Kidney (tissue), 14 donors: ENCODE data around the gene SLC17A9. TPM values are rescaled to one million over a fixed set of nuclear protein-coding genes. Genes with fewer than 3 reads are reported as not detected.

Experiments
- DNase-seq, 5 donors: peaks; one replicate each; pipeline ENCODE4 v3.0.0-alpha.2; 2013 to 2020
- FAIRE-seq: peaks from 2 replicates; lab custom pipeline; 2012; peaks lifted over from hg19 to GRCh38; lab: Jason Lieb, UNC
- H3K27ac ChIP-seq, 2 donors: one replicate each; pipeline ENCODE4 v1.7.0; 2013; ENCODE audit warnings: low read depth in 2 of 2, low read length in 2 of 2, inconsistent platforms in 1 of 2
- H3K27me3 ChIP-seq: one replicate; pipeline ENCODE4 v1.7.1; 2013; ENCODE audit warnings: low read length, inconsistent platforms; ENCODE audit not compliant: control insufficient read depth, insufficient read depth
- H3K36me3 ChIP-seq, 3 donors: one replicate each; pipeline versions ENCODE4 v1.7.0 to v1.7.1; 2013; ENCODE audit warnings: low read length in 3 of 3, control low read depth in 1 of 3, inconsistent platforms in 1 of 3; ENCODE audit not compliant: insufficient read depth in 3 of 3, control insufficient read depth in 2 of 3
- H3K4me1 ChIP-seq, 3 donors: one replicate each; pipeline versions ENCODE4 v1.7.0 to v1.7.1; 2013; ENCODE audit warnings: low read length in 3 of 3, inconsistent platforms in 1 of 3, low read depth in 1 of 3; ENCODE audit not compliant: control insufficient read depth in 2 of 3, insufficient read depth in 2 of 3
- H3K4me3 ChIP-seq, 3 donors: one replicate each; pipeline versions ENCODE4 v1.7.0 to v1.8.1; 2013; ENCODE audit warnings: low read length in 3 of 3, control low read depth in 1 of 3, inconsistent platforms in 1 of 3
- H3K9ac ChIP-seq, 3 donors: one replicate each; pipeline versions ENCODE4 v1.7.0 to v1.7.1; 2013; ENCODE audit warnings: low read length in 3 of 3, control low read depth in 1 of 3, inconsistent platforms in 1 of 3
- H3K9me3 ChIP-seq, 3 donors: one replicate each; pipeline versions ENCODE4 v1.7.0 to v1.7.1; 2013; ENCODE audit warnings: low read length in 3 of 3, control low read depth in 1 of 3, inconsistent platforms in 1 of 3; ENCODE audit not compliant: control insufficient read depth in 2 of 3, insufficient read depth in 1 of 3
- intact Hi-C: fragments of 100-400 bp; cut with DNase I; formaldehyde crosslinking; loops from one replicate; pipeline ENCODE4 v1.11.1; 2022
- polyA plus RNA-seq: library from polyadenylated mRNA; stranded (reverse); fragments of 350-450 nt; fragmentation: Illumina TruSeq; extraction: RNeasy Lipid Tissue Mini Kit (QIAGEN cat#74804); gene quantifications from one replicate; pipeline ENCODE4 v1.2.3, GENCODE V29; 2014; ENCODE audit warnings: low read depth, low replicate concordance; ENCODE audit not compliant: insufficient read depth
- total RNA-seq: library from RNA; stranded (reverse); fragmentation: NEBNext Ultra II Directional; extraction: Animal tissue kit (Norgen Biotek cat#: 25700); gene quantifications from one replicate; pipeline ENCODE4 v1.2.1, GENCODE V29; 2021
- TF ChIP-seq, protein P1 (sequence below): IDR thresholded peaks from 3 replicates; pipeline ENCODE4 v1.5.1; 2012; ENCODE audit warnings: mild to moderate bottlenecking, moderate library complexity, borderline replicate concordance; ENCODE audit not compliant: insufficient read depth; ENCODE audit errors: extremely low read depth
- donor health status: control.
- donor health status: control.
- donor health status: control.
- donor health status: control.
- donor health status: control.
- donor health status: DM: yes; HTN: yes; CAD: no.
- donor health status: Normal renal cell carcinoma (clear cell type).

Gene SLC17A9
- total and polyA plus RNA-seq, 2 donors from 2014 or later: 2.0 to 9.5 TPM

DNA sequence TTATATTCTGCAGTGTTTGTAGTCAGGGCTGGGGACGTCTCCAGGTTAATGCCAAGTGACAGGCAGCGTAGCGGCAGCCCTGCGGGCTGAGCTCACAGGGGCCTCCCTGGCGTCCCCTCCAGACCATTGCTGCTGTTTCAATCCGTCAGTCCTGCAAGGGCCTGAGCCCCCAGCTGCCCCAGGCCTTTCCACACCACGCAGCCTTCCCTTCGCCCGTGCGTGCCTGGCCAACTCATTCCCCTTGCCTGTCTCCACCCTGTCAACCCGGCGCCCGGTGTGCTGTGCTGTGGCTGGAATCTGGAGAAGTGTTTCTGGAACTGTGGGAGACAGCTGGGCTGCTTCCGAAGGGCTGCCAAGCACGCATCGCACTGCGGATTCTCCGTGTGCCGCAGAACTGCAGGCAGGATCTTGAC lies 42.4 kb downstream of the SLC17A9 start:
- DNase-seq: no peak
- Histone ChIP-seq H3K9me3 (no peaks in the 10 kb centered on the region), H3K36me3 (no peaks in the 10 kb centered on the region), H3K27me3 (peaks cover 18% of the 10 kb centered on the region), H3K4me3 (no peak overlapping the region), H3K9ac (no peak overlapping the region), H3K4me1 (no peaks in the 10 kb centered on the region), H3K27ac (no peak overlapping the region)
- FAIRE-seq: no peak
- TF ChIP-seq, protein P1, sequence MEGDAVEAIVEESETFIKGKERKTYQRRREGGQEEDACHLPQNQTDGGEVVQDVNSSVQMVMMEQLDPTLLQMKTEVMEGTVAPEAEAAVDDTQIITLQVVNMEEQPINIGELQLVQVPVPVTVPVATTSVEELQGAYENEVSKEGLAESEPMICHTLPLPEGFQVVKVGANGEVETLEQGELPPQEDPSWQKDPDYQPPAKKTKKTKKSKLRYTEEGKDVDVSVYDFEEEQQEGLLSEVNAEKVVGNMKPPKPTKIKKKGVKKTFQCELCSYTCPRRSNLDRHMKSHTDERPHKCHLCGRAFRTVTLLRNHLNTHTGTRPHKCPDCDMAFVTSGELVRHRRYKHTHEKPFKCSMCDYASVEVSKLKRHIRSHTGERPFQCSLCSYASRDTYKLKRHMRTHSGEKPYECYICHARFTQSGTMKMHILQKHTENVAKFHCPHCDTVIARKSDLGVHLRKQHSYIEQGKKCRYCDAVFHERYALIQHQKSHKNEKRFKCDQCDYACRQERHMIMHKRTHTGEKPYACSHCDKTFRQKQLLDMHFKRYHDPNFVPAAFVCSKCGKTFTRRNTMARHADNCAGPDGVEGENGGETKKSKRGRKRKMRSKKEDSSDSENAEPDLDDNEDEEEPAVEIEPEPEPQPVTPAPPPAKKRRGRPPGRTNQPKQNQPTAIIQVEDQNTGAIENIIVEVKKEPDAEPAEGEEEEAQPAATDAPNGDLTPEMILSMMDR: no peak
- intact Hi-C loops: no loop called here

DNA sequence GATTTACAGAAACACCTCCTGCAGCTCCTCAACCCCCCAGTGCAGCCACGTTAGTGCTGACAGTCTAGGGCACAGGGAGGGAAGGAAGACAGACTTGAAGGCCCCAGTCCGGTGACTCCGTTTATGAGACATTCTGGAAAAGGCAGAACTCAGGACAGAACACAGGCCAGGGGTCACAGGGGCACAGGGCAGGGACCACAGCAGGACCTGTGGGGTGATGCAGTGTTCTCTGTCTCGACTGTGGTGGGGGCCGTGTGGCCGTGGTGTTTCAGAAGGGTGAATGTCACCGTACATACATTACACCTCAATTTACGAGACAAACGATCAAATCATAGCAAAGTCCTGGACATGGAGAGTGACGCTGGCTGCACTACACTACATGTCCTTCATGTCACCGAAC lies 43.0 kb downstream of the SLC17A9 start:
- intact Hi-C loops: no loop called here
- Histone ChIP-seq H3K27me3 (peaks cover 18% of the 10 kb centered on the region), H3K9me3 (no peaks in the 10 kb centered on the region), H3K4me1 (no peaks in the 10 kb centered on the region), H3K9ac (no peak overlapping the region), H3K36me3 (no peaks in the 10 kb centered on the region), H3K27ac (no peak overlapping the region), H3K4me3 (no peak overlapping the region)
- TF ChIP-seq, protein P1: no peak
- DNase-seq (no peak), FAIRE-seq (no peak)

DNA sequence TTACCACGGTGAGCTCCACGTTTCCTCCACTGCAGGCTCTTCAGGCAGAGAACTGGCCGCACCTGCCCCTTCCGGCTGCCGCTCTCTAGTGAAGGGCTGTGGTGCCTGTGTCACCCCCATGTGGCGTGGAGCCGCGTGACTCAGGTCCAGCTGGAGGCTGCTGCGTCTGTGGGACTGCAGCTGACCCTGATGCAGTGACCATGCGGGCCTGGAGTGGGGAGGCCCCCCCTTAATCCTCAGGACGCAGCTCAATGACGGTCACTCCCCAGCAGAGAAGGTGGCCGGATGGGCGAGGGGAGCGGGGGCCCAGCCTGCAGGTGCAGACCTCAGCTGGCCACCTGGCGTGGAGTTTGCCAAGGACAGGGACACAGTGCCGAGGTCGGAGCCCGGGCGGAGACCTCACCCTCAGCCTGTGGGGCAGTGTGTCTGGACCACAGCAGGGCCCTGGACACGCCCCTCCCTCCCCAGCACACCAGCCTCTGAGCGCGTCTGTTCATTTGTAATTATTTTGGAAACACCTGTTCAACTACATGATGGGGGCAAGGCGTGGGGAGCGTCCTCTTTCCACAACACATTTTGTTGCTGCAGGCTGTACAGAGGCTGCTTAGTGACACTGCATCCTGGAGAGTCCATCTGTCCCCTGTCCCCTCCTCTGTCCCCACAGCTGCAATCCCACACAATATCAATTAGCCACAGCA lies 43.5 kb downstream of the SLC17A9 start:
- H3K27me3 ChIP-seq: peaks cover 23% of the 10 kb centered on the region
- intact Hi-C loops: no loop called here
- peak in 1 of 5 donors; percentile 61 for DNase-seq

More for the DNA sequence above, 43.5 kb downstream of the SLC17A9 start:
- H3K36me3 ChIP-seq: no peaks in the 10 kb centered on the region
- no peak for FAIRE-seq
- no peaks in the 10 kb centered on the region for H3K9me3 ChIP-seq
- H3K27ac ChIP-seq: no peak overlapping the region
- TF ChIP-seq, protein P1: no peak
- H3K4me3 ChIP-seq: no peak overlapping the region
- H3K4me1 ChIP-seq: no peaks in the 10 kb centered on the region
- no peak overlapping the region for H3K9ac ChIP-seq
